Right lung (tissue), 5 donors: ENCODE results near the gene AGPAT3. TPM values are rescaled to one million over a fixed set of nuclear protein-coding genes. Genes with fewer than 3 reads are reported as not detected.
A peak's percentile ranks its signal among the peaks of the same experiment; 100 is the strongest.

Experiments
- DNase-seq, 2 donors: peaks; one replicate each; pipeline ENCODE4 v3.0.0-alpha.2; 2013
- polyA plus RNA-seq, 5 donors: library from polyadenylated mRNA; unstranded; fragments of 120-200 nt; gene quantifications; one replicate each; pipeline versions ENCODE4 v1.2.1 to v1.2.3, GENCODE V29; 2013; ENCODE audit warnings: inconsistent platforms in 1 of 5, low replicate concordance in 1 of 5; ENCODE audit not compliant: insufficient read length in 5 of 5, insufficient read depth in 1 of 5

The AGPAT3 gene
- polyA plus RNA-seq, 5 donors: 29.8 to 42.7 (median 36.9) TPM

DNA sequence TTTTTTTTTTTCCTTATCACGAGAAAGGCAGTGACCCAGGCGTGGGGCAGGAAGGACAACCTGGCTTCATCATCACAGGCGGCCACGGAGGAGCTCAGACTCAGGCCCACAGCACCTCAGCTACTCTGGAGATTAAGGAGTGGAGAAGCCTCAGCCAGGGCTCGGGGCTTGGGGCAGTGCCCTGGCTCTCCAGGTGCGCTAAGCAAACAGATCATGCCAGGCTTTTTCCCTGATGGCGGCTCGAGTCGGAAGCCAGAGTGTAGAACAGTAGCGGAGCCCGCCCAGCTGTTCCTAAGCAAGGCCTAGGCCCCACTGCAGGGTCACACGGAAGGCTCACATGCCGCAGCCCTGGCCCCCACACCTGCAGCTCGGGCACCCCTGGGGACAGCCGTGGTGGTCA lies 70.7 kb downstream of the AGPAT3 start:
- no peak for DNase-seq

GRCh38 chr21:43936247-43936967 lies 71.4 kb downstream of the AGPAT3 start:
- DNase-seq: no peak

DNA sequence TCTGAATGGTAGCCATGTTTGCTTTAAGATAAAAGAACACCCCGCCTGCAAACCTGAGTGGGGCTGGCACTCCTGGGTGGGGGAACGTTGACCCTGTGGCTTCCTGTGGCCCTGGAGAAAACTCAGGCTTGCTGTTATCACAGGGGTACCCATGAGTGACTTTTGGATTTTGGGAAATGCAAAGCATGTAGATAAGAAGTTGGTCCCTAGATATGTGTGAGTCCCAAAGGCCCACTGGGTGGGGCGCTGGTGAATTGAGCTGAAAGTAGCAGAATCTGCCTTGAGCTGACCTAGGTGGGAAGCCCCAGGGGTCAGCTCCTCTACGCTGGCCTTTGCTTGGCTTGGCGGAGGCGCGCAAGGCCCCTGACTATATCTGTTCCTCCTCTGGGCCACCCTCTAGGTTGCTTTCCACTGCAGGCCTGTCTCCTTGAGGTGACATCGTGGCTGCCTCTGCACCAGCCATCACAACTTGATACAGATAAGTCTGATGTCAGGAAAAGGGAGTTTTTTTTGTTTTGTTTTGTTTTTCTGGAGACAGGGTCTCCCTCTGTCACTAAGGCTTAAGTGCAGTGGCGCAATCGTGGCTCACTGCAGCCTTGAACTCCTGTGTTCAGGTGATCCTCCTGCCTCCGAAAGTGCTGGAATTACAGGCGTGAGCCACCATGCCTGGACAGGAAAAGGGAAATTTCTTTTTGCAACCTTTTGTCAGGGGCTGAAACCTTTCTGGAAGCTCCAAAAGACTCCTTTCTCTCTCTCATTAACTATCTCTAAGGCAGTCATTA lies 72.2 kb downstream of the AGPAT3 start:
- no peak for DNase-seq

DNA sequence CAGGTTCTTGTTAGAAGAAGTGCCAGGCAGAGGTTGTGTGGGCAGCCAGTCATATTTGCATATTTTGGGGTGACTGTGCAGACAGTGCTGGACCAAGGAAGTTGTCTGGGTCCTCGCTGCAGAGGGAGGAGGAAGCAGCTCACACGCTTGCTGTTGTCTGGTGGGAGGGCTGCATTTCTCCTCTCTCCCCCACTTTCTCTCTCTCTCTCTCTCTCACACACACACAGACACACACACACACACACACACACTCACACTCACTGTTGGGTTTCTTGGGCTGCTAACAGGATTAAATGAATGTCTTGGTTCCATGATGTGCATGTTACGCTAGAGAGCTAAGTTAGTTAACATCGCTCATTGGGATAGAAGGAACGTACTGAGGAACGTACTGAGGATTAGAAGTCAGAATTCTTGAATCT lies 72.9 kb downstream of the AGPAT3 start:
- no peak for DNase-seq

DNA sequence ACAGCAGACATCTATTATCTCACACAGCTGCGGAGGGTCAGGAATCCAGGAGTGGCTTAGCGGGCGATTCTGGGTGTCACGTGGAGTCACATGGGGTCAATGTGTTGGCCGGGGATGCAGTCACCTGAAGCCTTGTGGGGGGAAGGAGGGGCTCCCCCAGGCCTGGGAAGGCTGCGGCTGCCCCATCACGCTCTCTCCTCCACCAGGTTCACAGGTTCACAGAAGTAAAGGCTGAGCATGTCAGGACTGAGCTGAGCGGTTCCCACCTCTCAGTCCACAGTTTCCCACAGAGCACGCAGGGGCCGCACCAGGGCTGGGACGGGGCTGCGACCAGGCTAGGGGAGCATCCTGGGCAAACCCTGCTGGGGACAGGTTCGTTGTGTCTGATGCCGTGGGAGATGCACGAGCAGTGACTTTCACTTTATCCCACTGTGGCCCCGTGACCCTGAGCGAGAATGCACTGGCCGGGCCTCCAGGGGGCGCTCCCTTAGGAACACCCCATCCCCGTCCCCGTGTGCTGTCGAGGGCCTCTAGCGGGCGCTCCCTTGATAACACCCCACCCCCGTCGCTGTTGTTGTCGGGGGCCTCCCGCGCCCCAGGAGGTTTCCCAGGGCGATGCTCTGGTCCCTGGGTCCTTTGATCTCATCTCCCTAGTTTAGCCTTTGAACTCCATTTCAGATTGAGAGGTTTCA lies 73.9 kb downstream of the AGPAT3 start:
- DNase-seq: peak; percentile 32 to 42

DNA sequence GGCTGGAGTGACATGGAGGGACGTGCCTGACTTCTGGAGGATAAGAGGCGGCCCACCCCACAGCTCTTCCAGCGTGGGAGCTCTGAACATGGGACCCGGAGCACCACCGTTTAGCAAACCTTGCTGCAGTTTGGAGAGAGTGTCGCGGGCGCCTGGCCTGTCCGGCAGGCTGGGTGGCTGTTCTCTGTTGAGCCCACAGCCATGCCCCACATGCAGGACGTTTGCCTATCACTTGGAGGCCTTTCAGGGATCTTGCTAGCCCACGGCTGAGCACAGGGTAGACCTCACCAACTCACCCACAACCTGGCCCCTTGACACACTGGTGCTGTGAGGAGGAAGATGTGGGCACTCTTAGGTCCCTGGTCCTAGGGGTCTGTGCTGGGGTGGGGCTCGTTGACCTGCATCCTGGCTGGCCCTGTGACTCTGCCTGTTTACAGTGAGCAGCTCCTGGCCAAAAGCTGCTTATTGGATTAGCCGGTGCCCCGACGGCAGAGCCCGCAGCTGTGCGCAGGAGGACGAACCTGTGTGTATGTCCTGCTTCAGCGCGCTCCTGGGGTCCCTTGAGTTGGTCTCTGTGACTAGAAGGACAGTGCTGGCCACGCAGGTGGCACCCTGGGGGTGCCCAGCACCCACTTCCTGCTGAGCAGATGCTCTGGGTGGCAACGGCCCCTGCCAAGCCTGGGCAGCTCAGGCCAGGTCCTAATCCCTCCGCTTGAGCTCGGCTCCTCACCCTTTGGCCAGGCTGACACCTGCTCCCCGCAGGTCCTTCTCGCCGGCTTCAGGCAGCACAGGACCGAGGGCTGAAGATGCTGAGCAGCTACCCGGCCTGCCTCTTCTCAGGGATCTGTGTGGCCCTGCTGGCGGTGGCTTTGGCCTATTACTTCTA lies 74.7 kb downstream of the AGPAT3 start:
- DNase-seq: no peak

- DNase-seq: no peak
Observed at GRCh38 chr21:43940329-43941050, 75.5 kb downstream of the AGPAT3 start.

DNA sequence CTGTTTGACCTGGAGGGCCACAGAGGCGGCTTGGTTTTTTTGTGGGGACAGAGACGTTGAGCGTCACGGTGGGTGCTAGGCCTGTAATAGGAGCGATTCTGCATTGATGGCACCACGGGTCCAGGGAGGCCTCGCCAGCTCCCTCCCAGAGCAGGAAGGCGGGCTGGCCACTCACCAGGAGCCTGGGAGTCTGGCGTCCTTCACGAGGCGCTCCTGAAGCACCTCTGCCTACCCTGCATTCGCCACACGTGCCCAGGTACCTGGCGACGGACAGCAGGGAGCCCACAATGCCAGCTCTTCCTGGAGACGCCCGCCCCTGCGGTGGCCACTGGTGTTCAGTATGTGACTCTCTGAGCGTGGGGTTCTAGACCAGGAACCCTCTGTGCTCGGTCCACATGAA lies 77.2 kb downstream of the AGPAT3 start:
- DNase-seq: no peak

- DNase-seq: no peak
Observed at GRCh38 chr21:43942621-43943020, 77.6 kb downstream of the AGPAT3 start.

GRCh38 chr21:43943512-43944077 lies 78.6 kb downstream of the AGPAT3 start:
- DNase-seq: no peak

DNA sequence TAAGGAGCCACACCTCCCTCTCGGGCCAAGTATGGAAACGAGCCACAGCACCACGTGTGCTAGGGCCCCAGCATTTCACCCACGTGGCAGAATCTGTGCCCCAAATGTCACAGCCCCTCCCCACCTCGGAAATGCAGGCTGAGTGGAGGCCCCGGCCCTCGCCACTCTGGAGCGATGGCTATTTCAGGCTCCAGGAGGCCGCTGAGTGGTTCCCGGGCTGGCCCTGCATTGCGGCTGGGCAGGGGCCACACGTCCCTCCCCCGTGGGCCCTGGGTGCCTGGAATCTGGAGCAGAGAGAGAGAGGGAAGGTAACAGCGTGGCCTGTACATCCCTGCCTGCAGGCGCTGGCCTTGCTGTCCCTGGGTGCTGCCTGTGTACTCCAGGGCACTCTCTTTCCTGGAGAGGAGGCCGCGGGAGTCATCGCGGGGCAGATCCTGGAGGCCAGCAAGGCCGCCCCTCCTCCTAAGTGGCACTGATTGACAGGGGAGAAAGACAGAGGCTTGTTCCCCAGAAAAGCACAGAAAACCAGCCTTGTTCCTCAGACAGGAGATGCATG lies 79.1 kb downstream of the AGPAT3 start:
- DNase-seq: no peak

DNA sequence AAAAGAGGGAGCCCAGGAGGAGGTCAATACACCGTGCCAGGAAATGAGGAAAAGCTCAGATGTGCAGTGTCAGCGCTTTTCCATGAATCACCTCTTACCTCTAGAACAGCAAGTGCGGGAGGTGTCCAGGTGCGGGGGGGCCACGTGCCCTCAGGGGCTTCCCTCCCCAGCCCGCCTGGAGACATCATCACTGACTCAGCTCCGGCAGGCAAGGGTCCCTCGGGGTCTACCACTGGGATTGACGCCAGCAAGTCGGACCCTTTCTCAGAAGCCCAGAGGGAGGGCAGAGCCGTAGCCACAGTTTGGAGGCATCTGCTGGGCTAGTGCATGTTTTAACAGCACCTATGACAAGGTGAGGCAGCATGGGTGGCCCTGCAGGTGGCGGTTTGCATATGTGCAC lies 79.7 kb downstream of the AGPAT3 start:
- no peak for DNase-seq

- DNase-seq: no peak
Observed at GRCh38 chr21:43948740-43949498, 83.9 kb downstream of the AGPAT3 start.

DNA sequence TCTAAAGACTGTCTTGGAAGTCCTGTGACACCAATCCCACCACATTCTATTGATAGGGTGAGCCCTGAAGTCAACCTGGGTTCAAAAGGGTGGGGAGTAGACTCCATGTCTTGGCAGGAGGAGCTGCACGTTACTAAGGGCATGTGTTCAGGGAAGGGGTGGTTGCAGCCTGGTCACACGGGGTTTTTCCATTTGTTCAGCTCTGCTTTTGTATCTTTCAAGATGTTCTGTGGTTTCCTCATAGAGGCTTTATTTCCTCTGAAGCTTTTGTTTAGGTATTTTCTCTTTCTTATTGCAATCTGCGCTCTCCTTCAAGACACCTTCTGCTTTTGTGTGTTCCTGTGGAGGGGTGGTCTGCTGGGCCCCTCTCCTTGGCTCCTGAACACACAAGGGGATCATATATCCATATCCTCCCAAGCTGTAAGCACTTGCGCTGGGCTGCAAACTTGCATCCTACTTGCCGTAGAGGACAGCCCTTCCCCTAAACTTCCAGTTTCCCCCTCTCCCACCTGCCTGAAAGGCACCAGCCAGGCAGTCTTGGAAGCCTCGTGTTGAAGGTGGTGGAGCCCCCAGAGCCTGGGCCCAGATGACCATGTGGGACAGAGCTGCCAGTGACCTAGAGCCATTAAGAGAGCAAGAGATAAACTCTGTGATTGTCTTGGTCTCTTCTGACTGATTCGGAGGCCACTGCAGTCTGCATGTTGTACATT lies 84.6 kb downstream of the AGPAT3 start:
- DNase-seq: no peak

DNA sequence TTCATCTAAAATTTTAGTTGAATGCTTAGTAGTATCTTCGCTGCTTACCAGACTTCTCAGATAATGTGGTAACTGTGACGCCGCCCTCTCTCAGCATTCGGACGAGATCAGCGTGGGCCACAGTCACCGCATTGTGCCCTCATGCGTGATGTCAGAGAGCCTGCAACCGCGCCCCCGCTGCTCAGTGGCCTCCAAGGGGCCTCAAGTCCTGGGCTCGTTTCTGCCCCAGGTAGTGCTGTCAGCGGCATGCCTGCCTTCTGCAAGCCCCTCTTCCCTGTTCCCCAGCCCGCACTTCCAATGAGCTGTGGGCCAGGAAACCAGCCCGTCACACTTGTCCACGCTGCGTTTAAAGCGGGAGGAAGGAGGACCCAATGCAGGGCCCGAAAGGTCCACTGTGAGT lies 85.5 kb downstream of the AGPAT3 start:
- no peak for DNase-seq

DNA sequence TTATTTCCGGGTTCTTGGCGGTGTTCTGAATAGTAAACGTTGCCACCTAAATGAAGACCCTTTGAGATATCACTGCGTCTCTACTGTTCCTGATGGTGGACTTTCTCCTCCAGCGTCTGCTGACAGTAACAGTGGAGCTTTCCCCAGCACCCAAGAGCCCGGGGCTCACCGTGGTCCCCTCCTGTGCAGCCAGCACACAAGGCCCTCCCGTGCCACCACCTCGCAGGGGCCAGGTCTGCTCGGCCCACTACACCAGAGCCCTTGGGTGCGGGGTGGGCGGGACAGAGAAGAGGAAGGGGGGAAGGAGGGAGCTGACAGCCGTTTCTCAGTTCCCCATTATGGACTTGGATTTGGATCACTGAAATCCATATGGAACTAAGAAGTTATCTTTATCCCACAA lies 85.9 kb downstream of the AGPAT3 start:
- DNase-seq: no peak

DNA sequence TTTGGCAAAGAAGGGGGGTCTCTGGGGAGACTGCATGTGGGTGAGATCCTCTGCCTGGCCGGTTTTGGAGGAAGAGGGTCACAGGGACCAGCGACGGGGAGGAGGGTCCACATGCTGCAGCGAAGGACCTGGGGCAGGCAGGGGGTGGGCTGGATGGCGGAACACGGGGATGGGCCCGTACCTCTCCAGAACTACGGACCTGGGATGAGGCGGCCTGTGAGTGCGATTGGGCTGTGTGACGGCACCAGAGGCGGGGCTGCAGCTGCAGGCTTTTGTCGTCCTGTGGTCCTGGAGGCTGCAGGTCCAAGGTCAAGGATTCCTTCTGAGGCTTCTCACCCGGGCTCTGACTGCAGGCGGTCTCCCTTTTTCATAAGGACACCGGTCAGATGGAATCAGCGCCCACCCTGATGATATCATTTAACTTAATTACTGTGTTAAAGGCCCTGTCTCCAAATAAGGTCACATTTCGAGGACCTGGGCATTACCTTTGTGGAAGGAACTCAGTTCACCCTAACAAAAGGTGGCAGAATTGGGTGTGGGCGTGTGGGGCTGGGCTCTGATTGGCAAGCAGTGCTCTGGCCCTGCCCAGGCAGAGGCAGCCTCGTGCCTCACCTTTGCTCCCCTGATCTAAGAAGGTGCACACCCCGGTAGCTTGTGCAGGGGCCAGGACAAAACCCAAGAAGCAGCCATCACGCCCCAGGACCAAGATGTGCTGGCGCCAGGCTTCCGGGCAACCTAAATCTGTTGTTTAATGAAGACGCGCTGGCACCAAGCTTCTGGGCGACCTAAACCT lies 87.1 kb downstream of the AGPAT3 start:
- DNase-seq: no peak

GRCh38 chr21:43953021-43953420 lies 88.0 kb downstream of the AGPAT3 start:
- DNase-seq: no peak
